Naive thymus-derived CD4-positive, alpha-beta T cell (primary cell): ENCODE data around the gene FBXO17. TPM values are rescaled to one million over a fixed set of nuclear protein-coding genes. Genes with fewer than 3 reads are reported as not detected.

Source experiments
- ATAC-seq: fragments of 150-1000 bp; cut with Tn5 transposase; 2 replicates; pipeline ENCODE4 v1.10.0; 2021; ENCODE audit warnings: mild to moderate bottlenecking, moderate library complexity
- CTCF ChIA-PET: fragments of 350-600 bp; sonication (Branson Sonifier 250); formaldehyde crosslinking; loops from one replicate; lab custom pipeline; 2021; ENCODE audit warnings: antibody characterized with exemption; lab: Charles Lee
- POLR2A ChIA-PET: fragments of 350-600 bp; sonication (Branson Sonifier 250); formaldehyde crosslinking; loops from one replicate; lab custom pipeline; 2021; ENCODE audit warnings: antibody characterized with exemption, inconsistent platforms; lab: Charles Lee
- DNase-seq, 9 donors: peaks; one replicate each; pipeline versions ENCODE4 v3.0.0 to v3.0.0-alpha.2; 2020 to 2022; ENCODE audit warnings: mixed read lengths in 1 of 9
- H3K27ac ChIP-seq: one replicate; pipeline ENCODE4 v1.7.0; 2013; ENCODE audit warnings: mild to moderate bottlenecking, low read depth, low read length, moderate library complexity
- H3K27me3 ChIP-seq, 2 donors: one replicate each; pipeline ENCODE4 v1.7.0; 2013; ENCODE audit warnings: low read length in 2 of 2, mild to moderate bottlenecking in 2 of 2, moderate library complexity in 2 of 2; ENCODE audit not compliant: control insufficient read depth in 2 of 2, insufficient read depth in 2 of 2
- H3K36me3 ChIP-seq, 3 experiments: 1 replicate in 2 of 3; 2 replicates in 1 of 3; pipeline ENCODE4 v1.7.0; 2013; ENCODE audit warnings: low read length in 3 of 3, mild to moderate bottlenecking in 3 of 3, moderate library complexity in 1 of 3; ENCODE audit not compliant: insufficient read depth in 3 of 3, control insufficient read depth in 2 of 3
- H3K4me1 ChIP-seq, 2 donors: one replicate each; pipeline ENCODE4 v1.7.0; 2013; ENCODE audit warnings: low read length in 2 of 2, mild to moderate bottlenecking in 2 of 2, moderate library complexity in 1 of 2; ENCODE audit not compliant: control insufficient read depth in 2 of 2, insufficient read depth in 2 of 2
- H3K4me3 ChIP-seq: 2 replicates; pipeline ENCODE4 v1.7.0; 2013; ENCODE audit warnings: mild to moderate bottlenecking, low read length
- H3K9me3 ChIP-seq, 3 experiments: 1 replicate in 2 of 3; 2 replicates in 1 of 3; pipeline ENCODE4 v1.7.0; 2013; ENCODE audit warnings: low read length in 3 of 3; ENCODE audit not compliant: control insufficient read depth in 2 of 3
- H3K27ac Mint-ChIP-seq, 9 donors: one replicate each; pipeline ENCODE4 v1.8.0; 2020 to 2022; ENCODE audit warnings: mixed read lengths in 9 of 9, mild to moderate bottlenecking in 8 of 9, moderate library complexity in 5 of 9, inconsistent platforms in 2 of 9
- H3K27me3 Mint-ChIP-seq, 5 donors: one replicate each; pipeline ENCODE4 v1.8.0; 2021 to 2022; ENCODE audit warnings: mixed read lengths in 5 of 5, mild to moderate bottlenecking in 1 of 5
- H3K36me3 Mint-ChIP-seq, 5 donors: one replicate each; pipeline ENCODE4 v1.8.0; 2020 to 2022; ENCODE audit warnings: mixed read lengths in 5 of 5, mild to moderate bottlenecking in 3 of 5, inconsistent platforms in 1 of 5
- H3K4me1 Mint-ChIP-seq, 7 donors: one replicate each; pipeline ENCODE4 v1.8.0; 2020 to 2022; ENCODE audit warnings: mixed read lengths in 7 of 7, mild to moderate bottlenecking in 3 of 7, inconsistent platforms in 1 of 7
- H3K4me3 Mint-ChIP-seq, 10 donors: one replicate each; pipeline ENCODE4 v1.8.0; 2020 to 2022; ENCODE audit warnings: mild to moderate bottlenecking in 10 of 10, mixed read lengths in 10 of 10, moderate library complexity in 6 of 10, inconsistent platforms in 2 of 10
- H3K9me3 Mint-ChIP-seq, 11 donors: one replicate each; pipeline ENCODE4 v1.8.0; 2020 to 2022; ENCODE audit warnings: mixed read lengths in 11 of 11, mild to moderate bottlenecking in 4 of 11, inconsistent platforms in 1 of 11, moderate library complexity in 1 of 11
- intact Hi-C, 2 donors: fragments of 100-400 bp; cut with micrococcal nuclease; formaldehyde crosslinking; loops; one replicate each; pipeline ENCODE4 v1.15.1; 2023
- polyA plus RNA-seq, 2 donors: library from polyadenylated mRNA; unstranded; fragments of 300-500 nt; fragmentation: Illumina TruSeq; gene quantifications; one replicate each; pipeline ENCODE4 v1.2.3, GENCODE V29; 2021
- total RNA-seq, 6 experiments: library from RNA in 5 of 6; stranded (reverse) in 5 of 6; gene quantifications; 1 replicate in 5 of 6; 2 replicates in 1 of 6; pipeline ENCODE4 v1.2.3 and lab custom pipeline; 2021 to 2026

FBXO17 gene
- total and polyA plus RNA-seq, 7 experiments from 2014 or later: not detected

GRCh38 chr19:38900202-38900629, 75.3 kb downstream of the FBXO17 start:
- no peak for ATAC-seq
- Histone ChIP-seq H3K27ac (peak overlapping the region; percentile 97), H3K27me3 (no peaks in the 10 kb centered on the region), H3K4me1 (peaks cover 15 to 29% of the 10 kb centered on the region in 2 donors), H3K9me3 (no peaks in the 10 kb centered on the region), H3K36me3 (peaks cover 0 to 15% (median 4%) of the 10 kb centered on the region in 3 experiments), H3K4me3 (peak overlapping the region; percentile 74)
- CTCF ChIA-PET: interaction anchor here (0.9 to 1.9 kb wide), 5 partner anchors 30 to 498 kb away, joined by 3 to 21 read pairs (median 3); partner anchors contain the start of genes FAM98C, MRPS12 and SARS2
- H3K27me3 Mint-ChIP-seq: no peaks in the 10 kb centered on the region
- intact Hi-C loops: no loop called here
- H3K36me3 Mint-ChIP-seq: peaks cover 5 to 24% (median 12%) of the 10 kb centered on the region in 5 donors
- DNase-seq: no peak
- peaks cover 0 to 2% (median 0%) of the 10 kb centered on the region in 11 donors for H3K9me3 Mint-ChIP-seq
- peaks cover 27 to 70% (median 48%) of the 10 kb centered on the region in 7 donors for H3K4me1 Mint-ChIP-seq
- POLR2A ChIA-PET: interaction anchor here (0.9 to 2.2 kb wide), 10 partner anchors 12 to 131 kb away, joined by 3 to 12 read pairs (median 4); partner anchors contain the start of genes CCER2, ECH1, MRPS12 and RINL
- peak overlapping the region; percentile 86 to 99 (median 94) for H3K27ac Mint-ChIP-seq
- H3K4me3 Mint-ChIP-seq: peak overlapping the region; percentile 88 to 100 (median 96)

GRCh38 chr19:38899447-38900201, 75.9 kb downstream of the FBXO17 start, which contains the start of the genes NFKBIB and SIRT2:
Gene NFKBIB (plus strand): TSS chr19:38899969. CDS start chr19:38900033, 64 bp downstream.
Gene SIRT2 (minus strand): TSS chr19:38899618. CDS start chr19:38899521, 97 bp downstream.
- peaks cover 27 to 74% (median 50%) of the 10 kb centered on the region in 7 donors for H3K4me1 Mint-ChIP-seq
- ChIA-PET CTCF (interaction anchor here (1.0 to 1.9 kb wide), 3 partner anchors 31 to 497 kb away, joined by 3 to 21 read pairs (median 5); partner anchors contain the start of genes FAM98C, MRPS12 and SARS2), POLR2A (interaction anchor here (1.0 to 2.2 kb wide), 9 partner anchors 12 to 130 kb away, joined by 3 to 12 read pairs (median 3); partner anchors contain the start of genes CCER2, MRPS12, RINL and SARS2)
- ATAC-seq: peak; percentile 93
- H3K27ac Mint-ChIP-seq: peak within 1 kb of the TSS; percentile 86 to 99 (median 94)
- H3K4me1 ChIP-seq: peaks cover 15 to 29% of the 10 kb centered on the region in 2 donors
- intact Hi-C loops: loop anchor here (1.0 kb wide), 11 partner anchors 21 to 525 kb away; partner anchors contain the start of genes ECH1 (in 2 of the 2), MRPS12 (in 2 of the 2), PSMD8 (in 2 of the 2) and RINL (in 2 of the 2)
- H3K36me3 Mint-ChIP-seq: peaks cover 5 to 24% (median 10%) of the 10 kb centered on the region in 5 donors
- H3K4me3 ChIP-seq: peak within 1 kb of the TSS; percentile 74
- H3K9me3 ChIP-seq: no peaks in the 10 kb centered on the region
- H3K27ac ChIP-seq: peak within 1 kb of the TSS; percentile 97
- H3K4me3 Mint-ChIP-seq: peak within 1 kb of the TSS; percentile 88 to 100 (median 96)
- peak; percentile 86 to 100 (median 99) for DNase-seq
- no peaks in the 10 kb centered on the region for H3K27me3 ChIP-seq
- H3K36me3 ChIP-seq: peaks cover 0 to 9% (median 0%) of the 10 kb centered on the region in 3 experiments
- H3K9me3 Mint-ChIP-seq: peaks cover 0 to 2% (median 0%) of the 10 kb centered on the region in 11 donors
- no peaks in the 10 kb centered on the region for H3K27me3 Mint-ChIP-seq

GRCh38 chr19:38898788-38899446, 76.6 kb downstream of the FBXO17 start:
- ATAC-seq (no peak), DNase-seq (no peak)
- peak overlapping the region; percentile 74 for H3K4me3 ChIP-seq
- Mint-ChIP-seq H3K36me3 (peaks cover 0 to 20% (median 4%) of the 10 kb centered on the region in 5 donors), H3K27me3 (no peaks in the 10 kb centered on the region), H3K27ac (peak overlapping the region; percentile 86 to 99 (median 94)), H3K9me3 (peaks cover 0 to 2% (median 0%) of the 10 kb centered on the region in 11 donors), H3K4me1 (peaks cover 27 to 69% (median 44%) of the 10 kb centered on the region in 7 donors), H3K4me3 (peak overlapping the region; percentile 88 to 100 (median 96))
- no peaks in the 10 kb centered on the region for H3K9me3 ChIP-seq
- intact Hi-C loops: loop anchor here (1.0 kb wide), 11 partner anchors 21 to 525 kb away; partner anchors contain the start of genes ECH1 (in 2 of the 2), MRPS12 (in 2 of the 2), PSMD8 (in 2 of the 2) and RINL (in 2 of the 2)
- POLR2A ChIA-PET: no interaction called here
- peaks cover 0 to 5% (median 0%) of the 10 kb centered on the region in 3 experiments for H3K36me3 ChIP-seq
- CTCF ChIA-PET: no interaction called here
- H3K27ac ChIP-seq: peak overlapping the region; percentile 97
- H3K27me3 ChIP-seq: no peaks in the 10 kb centered on the region
- H3K4me1 ChIP-seq: peaks cover 15 to 29% of the 10 kb centered on the region in 2 donors

GRCh38 chr19:38894968-38895367, 80.6 kb downstream of the FBXO17 start:
- ATAC-seq (no peak), DNase-seq (no peak)
- Mint-ChIP-seq H3K36me3 (peaks cover 0 to 11% (median 0%) of the 10 kb centered on the region in 5 donors), H3K4me3 (no peak overlapping the region), H3K27ac (peak overlapping the region in 3 of 9 donors; percentile 28 to 51 (median 41)), H3K9me3 (no peaks in the 10 kb centered on the region), H3K4me1 (peaks cover 16 to 40% (median 28%) of the 10 kb centered on the region in 7 donors), H3K27me3 (no peaks in the 10 kb centered on the region)
- H3K9me3 ChIP-seq: no peaks in the 10 kb centered on the region
- ChIA-PET POLR2A (interaction anchor here (0.6 kb wide), 1 partner anchor 518 kb away, joined by 3 read pairs; no protein-coding TSS in a partner anchor), CTCF (no interaction called here)
- H3K4me3 ChIP-seq: no peak overlapping the region
- peaks cover 10 to 13% of the 10 kb centered on the region in 2 donors for H3K4me1 ChIP-seq
- no peak overlapping the region for H3K27ac ChIP-seq
- peaks cover 0 to 27% (median 0%) of the 10 kb centered on the region in 3 experiments for H3K36me3 ChIP-seq
- no peaks in the 10 kb centered on the region for H3K27me3 ChIP-seq
- intact Hi-C loops: no loop called here

- ChIA-PET CTCF (no interaction called here), POLR2A (no interaction called here)
- no peaks in the 10 kb centered on the region for H3K27me3 Mint-ChIP-seq
These were observed 82.2 kb downstream of the FBXO17 start for GRCh38 chr19:38893341-38893771.

More at GRCh38 chr19:38893341-38893771, 82.2 kb downstream of the FBXO17 start:
- intact Hi-C loops: no loop called here
- no peaks in the 10 kb centered on the region for H3K27me3 ChIP-seq
- Mint-ChIP-seq H3K27ac (no peak overlapping the region), H3K36me3 (peaks cover 0 to 20% (median 0%) of the 10 kb centered on the region in 5 donors), H3K4me3 (no peak overlapping the region), H3K4me1 (peaks cover 7 to 26% (median 15%) of the 10 kb centered on the region in 7 donors), H3K9me3 (no peaks in the 10 kb centered on the region)
- no peak overlapping the region for H3K27ac ChIP-seq
- no peak overlapping the region for H3K4me3 ChIP-seq
- H3K36me3 ChIP-seq: peaks cover 0 to 42% (median 0%) of the 10 kb centered on the region in 3 experiments
- ATAC-seq: no peak
- H3K9me3 ChIP-seq: no peaks in the 10 kb centered on the region
- peaks cover 4 to 6% of the 10 kb centered on the region in 2 donors for H3K4me1 ChIP-seq
- no peak for DNase-seq
